Measurements from ENCODE around the gene KCNJ15. TPM values are rescaled to one million over a fixed set of nuclear protein-coding genes. Genes with fewer than 3 reads are reported as not detected.

Gene KCNJ15
- total RNA-seq, 4 donors from 2014 or later: 8.1 to 17.8 (median 15.8) TPM

DNA sequence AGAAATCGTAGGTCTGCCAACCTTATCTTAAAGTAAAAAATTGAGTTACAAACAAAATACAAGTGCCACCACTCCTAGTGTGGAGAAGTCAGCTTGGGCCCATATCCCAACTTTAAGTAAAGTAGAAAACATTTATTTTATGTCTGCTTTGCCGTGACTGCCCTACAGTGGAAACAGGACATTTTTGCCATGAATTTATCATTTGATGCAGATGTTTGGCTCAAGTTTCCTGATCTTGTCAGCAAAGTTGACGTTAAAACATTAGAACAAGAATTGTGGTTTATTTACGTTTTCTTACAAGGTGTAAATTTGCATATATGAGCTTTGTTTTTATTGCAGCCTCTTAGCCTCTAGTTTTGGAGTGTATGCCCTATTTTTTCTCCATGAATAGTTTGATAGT, 17.1 kb upstream of the KCNJ15 start:
- H3K27me3 ChIP-seq: no peaks in the 10 kb centered on the region
- no peak for TF ChIP-seq POLR2A (IDR thresholded peaks at IDR 0.05)
- TF ChIP-seq, protein P1, sequence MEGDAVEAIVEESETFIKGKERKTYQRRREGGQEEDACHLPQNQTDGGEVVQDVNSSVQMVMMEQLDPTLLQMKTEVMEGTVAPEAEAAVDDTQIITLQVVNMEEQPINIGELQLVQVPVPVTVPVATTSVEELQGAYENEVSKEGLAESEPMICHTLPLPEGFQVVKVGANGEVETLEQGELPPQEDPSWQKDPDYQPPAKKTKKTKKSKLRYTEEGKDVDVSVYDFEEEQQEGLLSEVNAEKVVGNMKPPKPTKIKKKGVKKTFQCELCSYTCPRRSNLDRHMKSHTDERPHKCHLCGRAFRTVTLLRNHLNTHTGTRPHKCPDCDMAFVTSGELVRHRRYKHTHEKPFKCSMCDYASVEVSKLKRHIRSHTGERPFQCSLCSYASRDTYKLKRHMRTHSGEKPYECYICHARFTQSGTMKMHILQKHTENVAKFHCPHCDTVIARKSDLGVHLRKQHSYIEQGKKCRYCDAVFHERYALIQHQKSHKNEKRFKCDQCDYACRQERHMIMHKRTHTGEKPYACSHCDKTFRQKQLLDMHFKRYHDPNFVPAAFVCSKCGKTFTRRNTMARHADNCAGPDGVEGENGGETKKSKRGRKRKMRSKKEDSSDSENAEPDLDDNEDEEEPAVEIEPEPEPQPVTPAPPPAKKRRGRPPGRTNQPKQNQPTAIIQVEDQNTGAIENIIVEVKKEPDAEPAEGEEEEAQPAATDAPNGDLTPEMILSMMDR (IDR thresholded peaks at IDR 0.05): no peak
- no peak overlapping the region for H3K27ac ChIP-seq
- no peaks in the 10 kb centered on the region for H3K36me3 ChIP-seq
- no peak for DNase-seq
- no peak overlapping the region for H3K4me3 ChIP-seq
- H3K4me1 ChIP-seq: peaks cover under 1 to 24% (median 3%) of the 10 kb centered on the region in 3 donors
- WGBS, 2 donors: 78 to 80% methylated on average over 4 of the region's 4 CpGs
- no peaks in the 10 kb centered on the region for H3K9me3 ChIP-seq
- intact Hi-C loops (cut with DNase I): no loop called here

DNA sequence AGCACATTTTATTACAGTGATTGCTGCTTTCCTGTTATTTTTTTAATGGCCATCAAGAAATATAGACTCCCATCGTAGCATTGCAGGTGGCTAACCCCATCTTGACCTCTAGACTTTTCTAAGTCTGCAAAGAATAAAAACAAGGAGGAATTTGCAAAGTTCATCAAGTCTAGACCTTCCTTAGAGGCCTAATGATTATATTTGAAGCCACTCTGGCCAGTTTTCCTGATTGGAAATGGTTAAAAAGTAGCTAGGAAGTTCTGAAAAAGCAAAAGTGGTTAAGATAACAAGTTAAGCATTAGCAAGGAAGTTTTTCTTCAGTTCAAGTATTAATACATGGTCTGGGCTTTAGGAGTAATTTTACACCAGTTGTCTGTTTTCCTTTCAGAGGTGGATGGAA, 16.7 kb upstream of the KCNJ15 start:
- no peaks in the 10 kb centered on the region for H3K36me3 ChIP-seq
- intact Hi-C loops (cut with DNase I): no loop called here
- H3K27ac ChIP-seq: no peak overlapping the region
- DNase-seq: no peak
- H3K27me3 ChIP-seq: no peaks in the 10 kb centered on the region
- H3K9me3 ChIP-seq: no peaks in the 10 kb centered on the region
- WGBS, 2 donors: 61 to 69% methylated on average over 1 of the region's 1 CpG
- peaks cover 0 to 19% (median 2%) of the 10 kb centered on the region in 3 donors for H3K4me1 ChIP-seq
- no peak overlapping the region for H3K4me3 ChIP-seq
- TF ChIP-seq POLR2A (IDR thresholded peaks at IDR 0.05): no peak

DNA sequence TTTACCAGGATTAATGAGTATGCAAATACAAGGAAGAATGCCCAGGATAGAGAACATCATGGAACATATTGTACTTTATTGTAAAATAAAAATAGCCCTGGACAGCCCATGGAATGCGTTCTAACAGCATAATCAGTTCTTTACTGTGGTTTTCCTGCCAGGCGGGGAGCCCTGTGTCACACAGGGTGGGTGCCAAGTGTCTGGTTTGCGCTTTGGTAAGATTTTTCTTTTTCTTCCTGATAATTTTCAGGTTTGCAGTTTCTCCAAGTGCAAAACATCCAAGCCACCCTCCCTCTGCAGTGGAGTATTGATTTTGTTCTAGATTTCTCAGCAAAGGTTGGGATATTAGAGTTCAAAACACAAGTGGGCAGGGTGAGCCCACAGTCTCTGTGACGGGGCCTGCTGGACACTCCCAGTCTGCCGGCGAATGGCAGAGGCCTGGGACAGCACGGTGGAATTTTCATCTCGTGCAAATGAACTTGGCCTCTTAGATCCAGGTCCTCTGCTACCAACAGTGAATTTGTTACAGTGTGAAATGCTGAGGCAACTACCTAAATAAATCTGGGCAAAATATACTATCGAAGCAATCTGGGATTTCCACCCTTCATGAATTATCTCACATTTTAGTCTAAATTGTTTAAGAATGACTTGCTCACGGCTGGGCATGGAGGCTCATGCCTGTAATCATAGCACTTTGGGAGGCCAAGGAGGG, 15.6 kb upstream of the KCNJ15 start:
- no peaks in the 10 kb centered on the region for H3K27me3 ChIP-seq
- H3K27ac ChIP-seq: no peak overlapping the region
- intact Hi-C loops (cut with DNase I): no loop called here
- H3K4me3 ChIP-seq: no peak overlapping the region
- H3K36me3 ChIP-seq: no peaks in the 10 kb centered on the region
- no peak for DNase-seq
- H3K4me1 ChIP-seq: peaks cover 0 to 9% (median 0%) of the 10 kb centered on the region in 3 donors
- no peaks in the 10 kb centered on the region for H3K9me3 ChIP-seq
- WGBS, 2 donors: 74% methylated on average over 9 to 10 of the region's 10 CpGs
- TF ChIP-seq, protein P1 (IDR thresholded peaks at IDR 0.05): no peak
- no peak for TF ChIP-seq POLR2A (IDR thresholded peaks at IDR 0.05)

DNA sequence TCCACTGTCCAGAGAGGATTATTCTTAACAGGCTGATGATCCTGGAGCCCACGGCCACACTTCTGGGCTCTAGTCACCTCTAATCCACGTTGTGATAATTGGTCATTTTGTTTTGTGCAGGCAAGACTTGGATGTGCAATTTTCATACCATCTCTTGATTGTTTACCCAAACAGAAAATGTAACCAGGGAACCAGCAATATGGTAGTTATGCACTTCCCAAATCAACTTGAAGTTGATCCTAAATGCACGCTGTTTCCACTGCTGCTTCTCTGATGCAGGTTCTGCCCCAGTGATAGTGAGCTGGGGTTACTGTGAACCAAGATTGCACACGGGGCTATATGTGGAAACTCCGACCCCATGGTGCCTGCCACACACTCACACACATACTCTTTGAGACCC, 14.7 kb upstream of the KCNJ15 start:
- Histone ChIP-seq H3K27me3 (no peaks in the 10 kb centered on the region), H3K9me3 (no peaks in the 10 kb centered on the region), H3K4me3 (no peak overlapping the region), H3K36me3 (no peaks in the 10 kb centered on the region), H3K27ac (no peak overlapping the region), H3K4me1 (no peaks in the 10 kb centered on the region)
- intact Hi-C loops (cut with DNase I): no loop called here
- TF ChIP-seq POLR2A (IDR thresholded peaks at IDR 0.05): no peak
- TF ChIP-seq, protein P1 (IDR thresholded peaks at IDR 0.05): no peak
- no peak for DNase-seq
- 59 to 74% methylated on average over 5 of the region's 5 CpGs for WGBS, 2 donors

DNA sequence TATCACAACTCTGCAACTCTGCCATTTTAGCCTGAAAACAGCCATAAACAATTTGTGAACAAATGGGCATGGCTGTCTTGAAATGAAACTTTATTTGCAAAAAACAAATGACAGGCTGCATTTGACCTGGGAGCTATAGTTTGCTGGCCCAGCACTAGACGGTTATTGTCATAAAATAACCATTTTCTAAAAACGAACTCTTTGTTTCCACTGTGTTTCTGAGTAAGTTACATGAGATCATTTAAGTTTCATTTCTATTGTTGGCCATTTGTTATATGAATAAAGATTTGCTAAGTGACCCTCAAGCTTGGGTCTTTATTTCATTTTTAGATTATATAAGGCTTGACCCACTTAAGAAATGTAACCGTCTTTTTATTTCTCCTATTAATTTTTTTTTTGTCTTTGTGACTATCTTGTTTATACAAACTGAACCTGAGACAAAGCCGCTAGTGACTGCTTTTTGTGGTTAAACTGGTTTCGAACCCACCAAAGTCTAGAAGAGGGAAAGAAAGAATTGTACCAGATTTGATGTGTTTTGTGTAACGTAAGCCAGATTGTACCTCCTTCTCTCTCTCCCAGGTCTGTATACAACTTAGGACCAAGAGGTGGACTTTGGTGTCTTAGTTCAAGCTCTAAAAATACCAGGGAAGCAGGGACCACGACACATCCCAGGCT, 12.9 kb upstream of the KCNJ15 start:
- WGBS, 2 donors: 77 to 82% methylated on average over 7 of the region's 7 CpGs
- H3K9me3 ChIP-seq: no peaks in the 10 kb centered on the region
- no peak for DNase-seq
- H3K27me3 ChIP-seq: no peaks in the 10 kb centered on the region
- H3K36me3 ChIP-seq: no peaks in the 10 kb centered on the region
- intact Hi-C loops (cut with DNase I): no loop called here
- TF ChIP-seq, protein P1 (IDR thresholded peaks at IDR 0.05): no peak
- TF ChIP-seq POLR2A (IDR thresholded peaks at IDR 0.05): no peak
- no peaks in the 10 kb centered on the region for H3K4me1 ChIP-seq
- no peak overlapping the region for H3K27ac ChIP-seq
- H3K4me3 ChIP-seq: no peak overlapping the region

Measured in esophagus squamous epithelium (tissue), 5 donors.